Measurements from ENCODE around the gene C11orf68. TPM values are rescaled to one million over a fixed set of nuclear protein-coding genes. Genes with fewer than 3 reads are reported as not detected.
A peak's percentile ranks its signal among the peaks of the same experiment; 100 is the strongest.

Gene C11orf68
- total RNA-seq, 1 experiment from 2014 or later: 15.7 TPM

DNA sequence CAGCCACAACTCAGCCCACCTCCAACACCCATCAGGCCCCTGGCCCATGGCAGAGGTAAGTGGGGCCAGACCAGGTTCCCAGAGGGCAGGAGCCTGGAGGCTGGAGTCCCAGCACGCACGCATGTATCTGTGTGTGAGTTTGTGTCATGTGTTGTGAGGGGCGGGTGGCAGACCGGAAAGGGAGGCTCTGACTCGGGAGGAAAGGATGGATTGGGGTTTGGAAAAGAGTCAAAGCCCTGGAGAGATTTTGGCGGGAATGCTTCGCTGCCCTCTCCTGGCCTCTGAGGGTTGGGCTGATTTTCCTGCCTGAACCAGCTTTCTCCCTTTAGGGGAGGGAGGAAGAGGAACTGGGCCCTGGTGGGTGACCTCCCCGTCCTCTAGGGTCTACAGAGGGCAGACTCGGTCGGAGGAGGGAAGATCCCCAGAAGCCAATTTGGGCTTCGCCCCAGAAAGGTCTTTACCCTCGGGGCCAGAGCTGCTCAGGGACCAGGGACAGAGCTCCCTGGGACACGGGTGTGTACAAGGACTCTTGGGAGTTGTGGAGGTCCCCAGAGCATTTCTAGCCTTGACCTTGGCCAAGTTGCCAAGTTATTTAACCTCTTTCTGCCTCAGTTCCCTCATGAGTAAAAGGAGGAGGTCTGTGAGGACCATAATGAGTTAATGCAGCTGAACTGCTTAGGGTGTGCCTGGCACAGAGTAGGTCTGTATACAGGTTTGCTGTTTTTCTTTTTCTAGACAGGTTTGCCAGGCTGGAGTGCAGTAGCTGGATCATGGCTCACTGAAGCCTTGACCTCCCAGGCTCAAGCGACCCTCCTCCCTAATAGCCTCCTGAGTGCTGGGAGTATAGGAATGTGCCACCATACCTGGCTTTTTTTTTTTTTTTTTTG, 6.9 kb downstream of the C11orf68 start:
- no peak overlapping the region for H2BK120ac ChIP-seq (ENCODE audit: low read depth, low read length, poor library complexity, severe bottlenecking)
- peak overlapping the region; percentile 44 for H3K14ac ChIP-seq (ENCODE audit: insufficient read depth, low read length)
- Mint-ChIP-seq H3K27me3 (ENCODE audit: low read depth) (peaks cover 45% of the 10 kb centered on the region), H3K9me3 (no peaks in the 10 kb centered on the region; a peak in 1 of 5 replicates), H3K36me3 (ENCODE audit: insufficient read depth in 1 of 3, low read depth in 3 of 3) (peaks cover 0 to 2% (median 2%) of the 10 kb centered on the region in 3 experiments; a peak in 2 of 7 replicates), H3K4me1 (peaks cover 16 to 18% of the 10 kb centered on the region in 2 experiments), H3K27ac (peak overlapping the region in 1 of 3 experiments; percentile 30; a peak in 3 of 7 replicates), H3K4me3 (peak overlapping the region in 1 of 2 experiments; percentile 34; a peak in 1 of 5 replicates)
- H4K8ac ChIP-seq (replicated peaks; ENCODE audit: insufficient read length, low read depth, low read length): no peak overlapping the region
- no peak overlapping the region for H4K91ac ChIP-seq (ENCODE audit: insufficient read length, low read depth, low read length)
- H2AFZ ChIP-seq (ENCODE audit: low read length): no peak overlapping the region
- no peak overlapping the region for H2BK15ac ChIP-seq (ENCODE audit: low read depth, low read length)
- peak overlapping the region; percentile 45 for H3K18ac ChIP-seq (ENCODE audit: insufficient read length, low read depth, low read length)
- H4K5ac ChIP-seq (ENCODE audit: insufficient read length, low read depth, low read length): no peak overlapping the region
- no peaks in the 10 kb centered on the region for H3K79me2 ChIP-seq (ENCODE audit: insufficient read depth, low read length)
- H3K79me1 ChIP-seq (ENCODE audit: insufficient read depth, low read depth, low read length, poor library complexity, severe bottlenecking): no peaks in the 10 kb centered on the region
- H3K4ac ChIP-seq (ENCODE audit: low read depth, low read length): no peak overlapping the region
- H3K27me3 ChIP-seq (ENCODE audit: insufficient read depth, low read length): no peaks in the 10 kb centered on the region
- H3K9ac ChIP-seq (ENCODE audit: extremely low read depth, insufficient read length, low read length): no peak overlapping the region
- no peak overlapping the region for H3T11ph ChIP-seq (ENCODE audit: low read length)
- no peaks in the 10 kb centered on the region; the same call in 1 of the 2 replicates for H3K4me1 ChIP-seq (ENCODE audit: insufficient read depth, low read length)
- no peak overlapping the region for H3K56ac ChIP-seq (ENCODE audit: insufficient read length, low read depth, low read length)
- no peaks in the 10 kb centered on the region for H3K23me2 ChIP-seq (ENCODE audit: insufficient read length, low read depth, low read length, poor library complexity, severe bottlenecking)
- TF ChIP-seq, protein P1, sequence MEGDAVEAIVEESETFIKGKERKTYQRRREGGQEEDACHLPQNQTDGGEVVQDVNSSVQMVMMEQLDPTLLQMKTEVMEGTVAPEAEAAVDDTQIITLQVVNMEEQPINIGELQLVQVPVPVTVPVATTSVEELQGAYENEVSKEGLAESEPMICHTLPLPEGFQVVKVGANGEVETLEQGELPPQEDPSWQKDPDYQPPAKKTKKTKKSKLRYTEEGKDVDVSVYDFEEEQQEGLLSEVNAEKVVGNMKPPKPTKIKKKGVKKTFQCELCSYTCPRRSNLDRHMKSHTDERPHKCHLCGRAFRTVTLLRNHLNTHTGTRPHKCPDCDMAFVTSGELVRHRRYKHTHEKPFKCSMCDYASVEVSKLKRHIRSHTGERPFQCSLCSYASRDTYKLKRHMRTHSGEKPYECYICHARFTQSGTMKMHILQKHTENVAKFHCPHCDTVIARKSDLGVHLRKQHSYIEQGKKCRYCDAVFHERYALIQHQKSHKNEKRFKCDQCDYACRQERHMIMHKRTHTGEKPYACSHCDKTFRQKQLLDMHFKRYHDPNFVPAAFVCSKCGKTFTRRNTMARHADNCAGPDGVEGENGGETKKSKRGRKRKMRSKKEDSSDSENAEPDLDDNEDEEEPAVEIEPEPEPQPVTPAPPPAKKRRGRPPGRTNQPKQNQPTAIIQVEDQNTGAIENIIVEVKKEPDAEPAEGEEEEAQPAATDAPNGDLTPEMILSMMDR (conservative IDR thresholded peaks at IDR 0.05): peak; percentile 59
- peak; percentile 79 for DNase-seq
- no peak overlapping the region for H2BK5ac ChIP-seq (ENCODE audit: insufficient read length, low read length)
- H2BK20ac ChIP-seq (ENCODE audit: low read depth, low read length, poor library complexity, severe bottlenecking): no peak overlapping the region
- no peaks in the 10 kb centered on the region for H3K9me3 ChIP-seq (ENCODE audit: control insufficient read depth, low read depth, low read length)
- no peak overlapping the region for H3K23ac ChIP-seq (ENCODE audit: insufficient read length, low read depth, low read length)
- no peaks in the 10 kb centered on the region for H4K20me1 ChIP-seq (ENCODE audit: control insufficient read depth, insufficient read depth, insufficient read length)
- H2BK12ac ChIP-seq (ENCODE audit: insufficient read length, low read depth, low read length): no peak overlapping the region
- no CpG with 5 or more reads among the region's 14 CpGs for WGBS (ENCODE audit: extremely low coverage, insufficient read length, low lambda C conversion rate)
- H3K4me2 ChIP-seq (ENCODE audit: insufficient read depth, insufficient read length, low read length): no peak overlapping the region
- no peak overlapping the region for H2AK5ac ChIP-seq (ENCODE audit: insufficient read length, low read length)
- H3K27ac ChIP-seq (ENCODE audit: insufficient read length, low read depth, low read length): no peak overlapping the region
